GF-D8 (cell line): ENCODE measurements around the gene CYBC1.

Source experiments
- DNase-seq: peaks from one replicate; lab custom pipeline; 2025; lab: John Stamatoyannopoulos, UW

Gene CYBC1

DNA sequence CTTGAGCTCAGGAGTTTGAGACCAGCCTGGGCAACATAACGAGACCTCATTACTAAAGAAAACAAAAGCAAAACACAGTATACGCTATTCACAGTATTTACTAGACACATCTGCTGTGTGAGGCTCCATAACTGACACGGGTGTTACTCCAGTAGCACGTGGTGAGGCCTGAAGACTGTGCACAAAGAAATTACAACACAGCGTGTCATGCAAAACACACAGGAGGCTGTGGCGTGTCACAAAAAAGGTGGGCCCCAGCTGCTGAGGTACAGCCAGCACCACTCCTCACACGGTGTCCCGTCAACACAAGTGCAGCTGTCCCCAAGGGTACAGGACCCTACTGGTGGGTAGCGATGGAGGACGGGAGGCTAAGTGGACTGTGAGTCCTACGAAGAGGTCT is 2.7 kb downstream of the CYBC1 start:
- DNase-seq: no peak

DNA sequence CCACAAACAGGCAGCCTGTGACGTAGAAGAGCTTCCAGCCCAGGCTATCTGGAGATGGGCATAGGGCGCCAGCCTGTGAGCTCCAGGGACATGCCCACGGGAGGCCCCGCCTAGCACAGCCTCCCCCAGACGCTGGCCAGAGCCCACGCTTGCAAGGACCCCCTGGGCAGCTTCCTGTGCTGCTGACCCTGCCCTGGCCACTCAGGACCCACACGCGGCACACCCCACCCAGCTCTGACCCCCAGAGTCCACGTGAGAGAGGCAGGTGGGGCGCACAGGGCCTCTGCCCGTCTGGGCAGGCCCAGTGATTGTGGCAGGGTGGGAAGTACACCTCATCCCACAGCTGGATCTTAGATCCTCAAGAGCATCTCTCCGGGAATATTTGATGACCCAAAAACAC is 3.9 kb downstream of the CYBC1 start:
- no peak for DNase-seq

DNA sequence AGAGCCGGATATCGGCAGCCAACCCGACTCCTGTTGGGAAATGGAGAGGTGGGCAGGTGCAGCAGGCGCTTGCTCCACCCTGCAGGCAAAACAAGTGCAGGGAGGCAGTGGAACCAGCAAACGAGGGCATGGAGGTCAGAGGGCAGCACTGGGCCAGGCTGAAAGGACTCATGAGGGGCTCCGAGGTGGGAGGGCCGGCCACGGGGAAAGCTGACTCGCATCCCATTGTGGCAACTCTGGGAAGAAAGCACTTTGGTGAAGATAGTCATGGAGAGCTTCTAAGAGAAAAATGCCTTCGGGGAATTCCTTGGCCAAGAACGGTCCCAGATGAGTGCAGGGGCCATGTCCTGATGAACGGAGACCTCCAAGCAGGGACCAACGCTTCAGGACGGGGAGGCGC is 4.4 kb downstream of the CYBC1 start:
- no peak for DNase-seq

DNA sequence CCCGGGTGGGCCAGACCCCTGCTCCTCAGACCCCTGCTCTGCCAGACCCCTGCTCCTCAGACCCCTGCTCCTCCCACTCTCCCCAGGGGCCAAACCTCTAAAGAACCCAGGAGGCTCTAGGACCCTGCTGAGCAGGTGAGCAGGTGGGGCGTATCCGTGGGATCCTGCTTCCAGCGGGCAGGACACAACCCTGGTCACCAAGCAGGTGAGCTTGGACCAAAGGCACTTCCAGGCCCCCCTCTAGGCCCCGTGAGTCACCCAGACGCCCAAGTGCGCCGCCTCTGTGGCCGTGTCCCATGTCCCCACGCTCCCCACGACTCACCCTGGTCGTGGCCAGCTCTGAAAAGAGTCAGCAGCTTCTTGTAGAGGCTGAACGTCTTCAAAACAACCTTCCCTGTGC is 5.0 kb downstream of the CYBC1 start:
- DNase-seq: no peak

DNA sequence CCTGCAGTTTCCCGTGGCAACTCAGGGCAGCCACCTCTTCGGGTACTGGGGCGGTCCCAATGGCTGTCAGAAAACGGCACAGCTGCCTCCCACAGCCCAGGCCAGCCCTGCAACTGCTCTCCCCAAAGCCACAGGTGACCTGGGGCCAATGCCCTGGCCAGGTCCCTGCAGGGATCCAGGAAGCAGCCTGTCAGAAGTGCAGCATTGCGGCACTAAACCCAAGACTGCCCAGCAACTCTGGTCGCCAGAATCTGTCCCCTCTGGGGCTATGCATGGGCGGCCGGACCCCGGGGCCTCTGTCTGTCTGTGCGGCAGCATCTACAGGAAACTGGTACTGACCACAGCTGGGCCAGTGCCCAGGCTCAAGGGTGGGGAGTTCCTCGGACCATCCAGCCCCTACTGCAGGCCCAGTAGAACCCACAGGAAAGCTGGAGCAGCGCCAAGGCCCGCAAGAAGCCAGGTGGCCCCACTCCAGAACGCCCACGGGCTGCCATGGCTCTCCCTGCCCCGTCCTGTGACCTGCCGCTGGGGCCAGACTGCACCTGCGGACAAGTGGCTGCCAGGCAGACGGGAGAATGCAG is 5.5 kb downstream of the CYBC1 start:
- no peak for DNase-seq

DNA sequence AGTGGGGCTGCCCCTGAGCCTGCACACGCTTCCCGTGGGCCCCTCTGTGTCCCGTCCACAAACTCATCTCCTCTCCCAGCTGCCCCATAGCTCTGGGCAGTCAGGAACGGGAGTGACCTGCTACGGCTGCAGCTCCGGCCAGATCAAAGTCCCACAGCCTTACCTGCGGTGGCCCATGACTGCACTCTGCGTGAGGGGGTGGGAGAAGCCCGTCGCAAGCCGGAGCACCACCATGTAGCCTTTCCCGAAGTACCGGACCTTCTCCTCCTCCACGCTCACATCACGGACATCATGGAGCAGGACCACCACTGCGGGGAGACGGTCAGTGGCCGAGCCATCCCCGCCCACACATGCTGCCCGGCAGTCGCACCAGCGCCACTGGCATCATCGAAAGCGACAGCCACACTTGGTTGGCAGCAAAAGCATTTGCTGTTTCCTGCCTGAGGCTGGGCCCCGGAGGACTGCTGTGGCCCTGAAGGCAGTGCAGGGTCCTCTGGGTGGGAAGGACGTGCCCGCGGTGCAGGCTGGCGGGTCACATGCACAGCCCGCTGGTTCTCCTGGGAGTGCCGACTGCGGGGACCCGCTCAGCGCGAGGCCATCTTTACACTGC is 6.2 kb downstream of the CYBC1 start:
- DNase-seq: no peak

DNA sequence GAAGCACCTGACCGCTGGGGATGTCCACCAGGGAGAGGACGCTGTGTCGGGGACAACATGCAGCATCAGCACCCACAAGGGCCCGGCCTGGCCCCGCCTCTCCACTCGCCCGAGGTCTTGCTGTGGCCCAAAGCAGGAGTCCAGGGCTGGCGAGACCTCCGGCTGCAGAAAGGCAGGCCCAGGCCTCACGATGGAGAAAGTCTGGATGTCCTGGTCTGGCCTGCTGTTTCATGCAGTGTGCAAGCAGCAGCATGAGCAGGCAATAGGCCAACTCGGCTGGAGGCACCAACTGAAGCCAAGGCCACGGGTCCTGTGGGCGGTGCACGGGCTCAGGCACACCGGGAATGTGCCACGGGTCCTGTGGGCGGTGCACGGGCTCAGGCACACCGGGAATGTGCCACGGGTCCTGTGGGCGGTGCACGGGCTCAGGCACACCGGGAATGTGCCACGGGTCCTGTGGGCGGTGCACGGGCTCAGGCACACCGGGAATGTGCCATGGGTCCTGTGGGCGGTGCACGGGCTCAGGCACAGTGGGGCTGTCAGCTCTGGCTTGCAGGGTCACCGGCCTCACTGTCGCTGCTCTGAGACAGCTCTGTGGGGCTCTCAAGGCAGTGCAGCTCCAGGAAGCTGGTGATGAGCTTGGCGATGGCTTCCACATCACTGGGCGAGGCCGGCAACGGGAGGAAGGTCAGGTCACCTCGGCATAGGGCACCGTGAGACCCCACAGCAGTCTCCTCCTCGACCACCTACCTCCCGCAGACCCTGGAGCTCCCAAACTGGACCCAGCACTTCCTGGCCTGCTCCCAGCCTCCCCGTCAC is 6.9 kb downstream of the CYBC1 start:
- DNase-seq: no peak

DNA sequence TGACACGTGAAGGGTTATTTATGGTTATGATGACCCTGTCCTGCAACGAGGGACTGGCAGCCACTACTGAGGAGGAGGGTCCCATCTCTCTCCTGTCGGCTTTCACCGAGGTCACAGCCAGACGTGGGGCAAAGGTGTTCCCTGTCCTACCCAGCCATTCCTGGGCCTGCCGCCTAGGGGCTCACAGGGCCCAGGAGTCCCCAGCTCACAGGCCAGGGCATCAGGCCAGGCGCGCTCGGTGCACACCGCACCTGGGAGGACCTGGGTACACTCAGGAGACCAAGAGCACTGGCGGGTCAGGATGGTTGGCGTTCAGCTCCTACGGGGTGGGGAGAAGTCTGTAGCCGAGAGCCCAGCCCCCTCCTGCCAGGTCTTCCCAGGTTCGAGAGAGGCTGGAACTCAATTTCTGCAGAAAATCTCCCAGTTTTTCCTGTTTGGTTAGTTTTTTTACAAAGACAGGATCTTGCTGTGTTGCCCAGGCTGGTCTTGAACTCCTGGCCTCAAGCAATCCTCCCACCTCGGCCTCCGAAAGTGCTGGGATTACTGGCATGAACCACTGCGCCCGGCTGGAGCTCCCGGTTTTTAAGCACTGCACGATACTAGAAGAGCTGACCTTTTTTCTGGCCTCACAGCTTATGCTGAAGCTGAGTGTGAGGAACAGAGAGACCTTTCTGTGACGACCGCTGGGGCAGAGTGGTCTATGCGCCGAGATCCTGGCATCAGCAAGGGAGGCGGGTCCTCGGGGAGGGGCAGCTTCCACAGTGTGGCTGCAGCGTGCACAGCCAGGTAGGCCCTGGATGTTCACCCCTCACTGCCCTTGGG is 7.7 kb downstream of the CYBC1 start:
- DNase-seq: no peak

DNA sequence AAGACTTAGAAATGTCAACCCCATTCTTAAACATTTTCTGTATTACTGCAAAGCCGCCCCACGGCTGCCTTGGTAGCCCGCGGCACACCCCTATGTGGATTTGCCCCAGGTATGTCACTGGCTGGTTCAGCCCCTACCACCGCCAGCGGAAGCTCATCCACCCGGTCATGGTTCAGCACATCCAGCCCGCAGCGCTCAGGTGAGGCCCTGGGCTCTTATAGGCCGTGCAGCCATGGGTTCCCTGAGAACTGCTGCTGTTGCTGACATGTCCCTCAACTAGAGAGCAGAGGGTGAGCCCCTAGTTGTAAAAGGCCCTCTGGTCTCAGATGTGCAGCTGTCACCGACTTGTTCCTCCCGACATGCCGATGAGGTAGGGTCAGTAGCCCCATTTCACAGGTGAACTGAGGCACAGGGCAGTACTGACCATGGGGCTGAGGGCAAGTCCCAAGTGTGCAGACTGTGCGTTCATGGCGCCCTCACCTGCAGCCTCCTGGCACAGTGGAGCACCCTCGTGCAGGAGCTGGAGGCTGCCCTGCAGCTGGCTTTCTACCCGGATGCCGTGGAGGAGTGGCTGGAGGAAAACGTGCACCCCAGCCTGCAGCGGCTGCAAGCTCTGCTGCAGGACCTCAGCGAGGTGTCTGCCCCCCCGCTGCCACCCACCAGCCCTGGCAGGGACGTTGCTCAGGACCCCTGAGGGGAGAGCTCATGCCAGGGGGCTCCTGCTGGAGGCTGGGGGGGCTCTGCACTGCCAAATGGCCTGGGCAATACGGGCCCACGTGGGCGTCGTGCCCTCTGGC is 8.7 kb downstream of the CYBC1 start:
- no peak for DNase-seq

DNA sequence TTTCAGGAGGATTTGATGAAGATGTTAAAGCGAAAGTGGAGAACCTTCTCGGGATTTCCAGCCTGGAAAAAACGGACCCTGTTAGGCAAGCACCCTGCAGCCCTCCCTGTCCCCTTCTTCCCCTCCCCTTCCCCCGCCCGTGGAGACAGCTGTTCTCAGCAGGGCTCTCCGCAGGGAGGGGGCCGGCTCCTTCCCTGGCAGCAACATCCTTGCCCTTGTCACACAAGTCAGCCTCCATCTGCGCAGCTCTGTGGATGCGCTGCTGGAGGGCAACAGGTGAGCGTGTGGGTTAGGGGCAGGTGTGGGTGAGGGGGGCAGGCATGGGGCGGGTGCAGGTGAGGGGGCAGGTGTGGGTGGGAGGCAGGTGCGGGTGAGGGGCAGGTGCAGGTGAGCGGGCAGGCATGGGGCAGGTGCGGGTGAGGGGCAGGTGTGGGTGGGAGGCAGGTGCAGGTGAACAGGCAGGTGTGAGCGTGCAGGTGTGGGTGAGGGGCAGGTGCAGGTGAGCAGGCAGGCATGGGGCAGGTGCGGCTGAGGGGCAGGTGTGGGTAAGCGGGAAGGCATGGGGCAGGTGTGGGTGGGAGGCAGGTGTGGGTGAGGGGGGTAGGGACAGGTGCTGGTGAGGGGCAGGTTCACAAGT is 9.4 kb downstream of the CYBC1 start:
- DNase-seq: no peak

DNA sequence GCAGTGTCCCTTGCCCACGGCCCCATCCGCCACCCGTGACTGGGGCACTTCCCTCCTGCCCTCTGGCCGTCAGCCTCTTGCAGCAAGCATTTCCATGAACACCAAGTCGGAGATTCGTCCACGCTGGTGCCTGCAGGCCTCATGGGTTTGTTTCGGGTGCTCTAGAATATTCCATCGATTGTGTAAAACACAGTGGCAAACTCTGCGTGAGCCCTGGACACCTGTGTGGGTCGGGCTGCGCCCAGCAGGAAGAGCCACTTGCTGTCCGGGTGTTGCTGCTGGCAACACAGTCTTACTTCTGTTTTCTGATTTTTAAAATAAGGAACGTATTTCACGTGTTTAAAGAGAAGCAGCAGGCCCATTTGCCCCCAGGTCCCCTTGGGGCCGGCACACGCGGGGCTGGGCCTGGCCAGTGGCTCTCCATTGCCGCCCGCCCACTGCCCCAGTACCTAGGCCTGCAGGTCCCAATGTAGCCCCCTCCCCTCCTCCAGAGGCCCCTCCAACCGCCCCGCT is 10.0 kb downstream of the CYBC1 start:
- peak; percentile 68 for DNase-seq

DNA sequence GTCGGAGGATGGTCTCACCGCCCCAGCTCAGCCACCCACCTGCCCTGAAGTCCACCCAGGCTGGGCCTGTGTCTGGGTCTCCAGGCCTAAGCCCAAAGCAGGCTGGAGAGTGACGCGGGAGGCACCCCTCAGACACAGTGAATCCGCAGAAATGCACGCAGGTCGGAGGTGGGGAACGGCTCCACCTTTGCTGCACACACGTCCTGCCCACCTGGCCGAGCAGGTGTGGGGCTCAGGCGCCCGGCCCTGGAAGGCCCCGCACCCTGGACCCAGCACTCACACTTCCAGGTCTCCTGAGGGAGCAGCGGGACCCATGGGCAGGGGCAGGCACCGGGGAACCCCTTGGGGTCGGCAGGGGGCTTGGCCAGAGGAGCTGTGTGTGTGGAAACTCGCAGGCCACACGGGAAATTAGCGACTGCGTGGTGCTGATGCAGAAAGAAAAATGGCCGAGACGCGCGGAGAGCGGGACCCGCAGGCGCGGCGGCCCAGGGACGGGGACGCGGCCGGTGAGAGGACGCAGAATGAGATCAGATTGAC is 10.7 kb downstream of the CYBC1 start:
- DNase-seq: no peak

DNA sequence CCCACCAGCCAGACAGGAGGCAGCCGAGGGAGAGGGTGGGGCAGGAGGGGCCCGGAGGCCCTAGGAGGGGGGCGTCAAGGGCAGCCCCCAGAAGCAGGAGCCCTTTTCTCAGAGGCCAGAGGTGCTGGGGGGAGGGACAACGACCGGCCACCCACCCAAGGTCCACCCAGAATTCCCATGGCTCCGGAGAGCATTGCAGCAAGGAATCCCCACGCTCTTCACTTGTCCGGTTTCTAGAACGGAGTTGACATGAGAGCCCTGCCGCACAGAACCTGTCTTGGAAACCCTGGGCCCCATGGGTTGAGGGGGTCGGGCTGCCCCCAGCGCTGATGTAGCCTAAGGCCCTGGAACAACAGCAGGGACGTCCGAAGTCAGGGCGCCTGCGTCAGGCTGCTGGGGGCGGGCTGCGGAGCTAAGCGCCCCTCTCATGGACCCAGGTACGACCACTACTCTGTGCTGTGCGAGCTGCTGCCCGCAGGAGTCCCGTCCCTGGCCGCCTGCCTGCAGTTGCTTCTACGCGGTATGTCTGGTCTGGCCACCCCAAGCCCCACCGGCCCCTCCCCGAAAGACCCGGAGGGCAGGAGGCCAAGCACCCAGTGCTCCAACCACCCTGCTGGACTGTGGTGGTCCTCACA is 11.2 kb downstream of the CYBC1 start:
- DNase-seq: no peak

DNA sequence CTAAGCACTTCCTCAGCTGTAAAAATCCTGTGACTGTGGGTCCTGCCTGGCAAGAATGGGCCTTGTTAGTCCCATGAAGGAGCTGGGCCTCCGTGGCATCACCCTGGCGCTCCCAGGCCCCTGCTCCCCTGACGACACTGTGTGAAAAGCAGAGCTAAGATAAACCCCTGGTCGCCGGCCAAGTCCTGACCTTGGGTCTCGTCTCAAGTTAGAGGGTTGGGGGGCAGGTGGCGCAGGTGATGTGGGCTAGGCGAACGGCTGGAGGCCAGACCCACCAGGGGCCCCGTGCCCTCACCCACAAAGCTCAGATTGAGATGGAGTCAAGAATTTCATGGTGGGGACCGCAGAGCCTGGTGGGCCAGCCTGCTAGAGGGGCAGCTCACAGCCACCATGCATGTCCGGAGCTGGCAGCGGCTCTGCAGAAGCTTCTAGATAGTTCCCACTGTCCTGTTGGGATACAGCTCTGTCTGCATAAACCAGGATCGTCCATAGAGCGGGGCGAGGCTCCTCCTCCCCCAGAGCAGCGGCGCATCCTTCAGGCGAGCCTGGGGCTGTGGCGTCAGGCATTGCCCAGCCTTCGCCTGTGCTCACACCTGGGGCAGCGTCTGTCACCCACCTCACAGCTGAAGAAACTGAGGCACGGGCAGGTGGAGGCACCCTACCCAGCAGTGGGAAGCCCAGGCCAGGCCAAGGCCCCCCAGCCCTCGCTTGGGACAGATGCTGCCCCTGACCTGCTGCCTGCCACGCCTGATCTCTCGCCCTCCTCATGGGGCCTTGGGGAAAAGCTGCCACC is 12.0 kb downstream of the CYBC1 start:
- no peak for DNase-seq

DNA sequence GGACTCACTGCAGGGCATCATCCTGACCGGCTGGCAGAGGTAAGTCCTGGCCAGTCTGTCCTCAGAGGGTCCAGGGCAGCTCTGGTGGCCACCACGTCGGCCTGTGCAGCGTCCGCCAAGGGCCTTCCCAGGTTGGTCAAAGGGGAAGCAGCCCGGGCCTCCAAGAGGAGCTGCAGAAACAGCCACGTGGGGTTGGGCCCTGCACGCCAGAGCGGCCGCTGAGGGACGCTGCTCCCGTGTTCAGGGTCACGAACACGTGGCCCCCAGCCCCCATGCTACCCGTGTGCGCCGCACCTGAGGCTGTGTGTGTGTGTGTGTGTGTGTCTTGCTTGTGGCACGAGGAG is 13.3 kb downstream of the CYBC1 start:
- no peak for DNase-seq

DNA sequence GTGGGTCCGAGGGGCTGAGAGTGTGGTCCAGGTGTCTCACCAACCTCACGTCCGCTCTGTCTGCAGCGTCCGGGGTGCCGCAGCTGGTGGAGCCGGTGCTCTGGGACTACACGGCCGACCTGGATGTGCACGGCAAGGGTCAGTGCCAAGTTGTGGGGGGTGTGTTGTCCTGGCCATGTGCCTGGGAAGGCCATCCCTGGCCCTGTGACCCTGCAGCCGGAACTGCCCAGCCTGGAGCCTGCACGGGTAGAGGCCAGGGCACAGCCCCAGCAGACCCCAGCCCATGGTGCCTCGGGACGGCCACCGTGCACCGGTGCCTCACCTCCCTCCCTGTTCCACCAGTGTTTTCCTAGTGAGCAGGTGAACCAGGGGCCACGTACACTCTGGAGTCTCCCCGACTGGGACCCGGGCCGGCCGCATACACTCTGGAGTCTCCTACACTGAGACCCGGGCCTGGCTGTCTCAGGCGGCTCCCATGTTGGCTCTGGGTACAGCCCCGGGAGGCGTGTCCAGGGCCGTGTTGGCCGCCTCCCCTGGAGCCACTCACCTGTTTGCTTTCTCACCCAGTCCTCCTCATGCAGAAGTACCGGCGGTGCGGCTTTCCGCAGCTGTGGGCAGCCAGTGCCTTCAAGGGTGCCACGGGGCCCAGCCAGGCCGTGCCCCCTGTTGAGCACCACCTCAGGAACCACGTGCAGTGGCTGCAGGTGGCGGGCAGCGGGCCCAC is 13.8 kb downstream of the CYBC1 start:
- DNase-seq: no peak

DNA sequence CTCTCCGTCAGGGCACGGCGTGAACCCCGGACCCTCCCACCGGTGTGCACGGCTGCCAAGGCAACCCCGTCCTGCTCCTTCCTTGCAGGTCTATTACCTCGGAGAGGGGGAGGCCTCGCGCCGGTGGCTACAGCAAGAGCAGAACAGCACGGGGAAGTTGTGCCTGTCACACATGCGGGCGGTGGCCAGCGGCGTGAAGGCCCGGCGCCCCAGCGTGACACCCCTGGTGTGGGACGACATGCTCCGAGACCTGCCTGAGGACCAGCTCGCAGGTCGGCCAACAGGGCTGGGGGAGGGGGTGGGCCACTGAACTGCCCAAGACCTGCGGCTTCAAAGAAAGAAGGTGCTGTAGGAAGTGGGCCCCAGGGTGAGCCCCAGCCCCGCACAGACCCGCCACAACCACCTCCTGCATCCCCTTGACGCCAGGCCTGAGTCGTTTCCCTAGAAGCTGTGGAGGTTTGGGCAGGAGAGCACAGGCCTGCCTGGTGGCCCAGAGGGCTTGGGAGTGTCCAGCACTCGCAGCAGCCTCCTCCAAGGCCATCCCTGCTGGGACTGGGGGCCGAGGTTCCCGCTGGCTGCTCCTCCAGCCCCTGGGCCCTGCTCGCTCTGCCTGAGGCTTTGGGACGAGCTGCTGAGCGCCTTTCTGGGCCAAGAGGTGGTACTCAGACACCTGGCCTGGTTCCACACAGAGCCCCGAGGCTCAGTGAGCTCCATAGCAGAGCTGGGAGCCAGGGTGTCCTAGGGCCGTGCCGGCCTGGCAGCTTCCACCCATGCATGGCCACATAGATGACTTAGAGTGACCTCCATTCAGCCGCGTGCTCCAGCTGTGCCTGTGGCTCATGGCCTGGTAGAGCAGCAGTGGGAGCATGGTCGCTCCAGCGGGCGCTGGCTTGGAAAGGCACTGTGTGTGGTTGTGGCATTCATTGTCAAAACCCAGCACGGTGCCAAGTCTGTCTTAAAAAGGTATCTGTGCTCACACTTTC is 14.7 kb downstream of the CYBC1 start:
- no peak for DNase-seq

DNA sequence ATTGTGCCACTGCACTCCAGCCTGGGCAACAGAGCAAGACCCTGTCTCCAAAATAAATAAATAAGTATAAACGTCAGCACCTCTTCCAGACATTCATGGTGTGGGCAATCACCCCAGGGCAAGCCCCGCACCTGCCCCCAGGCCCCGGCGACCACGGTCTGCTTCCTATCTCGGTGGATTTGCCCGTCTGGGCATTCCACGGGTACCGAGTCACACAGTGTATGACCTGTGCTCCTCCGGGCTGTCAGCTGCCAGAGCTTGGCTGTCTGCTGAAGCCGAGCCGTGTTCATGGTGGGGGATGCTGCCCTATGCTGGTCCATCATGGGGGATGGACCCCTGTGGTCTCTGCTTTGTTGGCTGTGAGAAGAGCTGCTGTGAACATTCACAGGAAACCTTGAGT is 15.4 kb downstream of the CYBC1 start:
- no peak for DNase-seq
